GM18502 (cell line): ENCODE data around the gene TTBK1.

Experiments
- ATAC-seq: cut with Tn5 transposase; IDR thresholded peaks from one replicate; pipeline ENCODE4 v1.9.1; 2021; ENCODE audit warnings: mild to moderate bottlenecking; ENCODE audit not compliant: unreplicated experiment, poor library complexity

The TTBK1 gene

GRCh38 chr6:43253401-43253800 is 10.1 kb downstream of the TTBK1 start:
- no peak for ATAC-seq

DNA sequence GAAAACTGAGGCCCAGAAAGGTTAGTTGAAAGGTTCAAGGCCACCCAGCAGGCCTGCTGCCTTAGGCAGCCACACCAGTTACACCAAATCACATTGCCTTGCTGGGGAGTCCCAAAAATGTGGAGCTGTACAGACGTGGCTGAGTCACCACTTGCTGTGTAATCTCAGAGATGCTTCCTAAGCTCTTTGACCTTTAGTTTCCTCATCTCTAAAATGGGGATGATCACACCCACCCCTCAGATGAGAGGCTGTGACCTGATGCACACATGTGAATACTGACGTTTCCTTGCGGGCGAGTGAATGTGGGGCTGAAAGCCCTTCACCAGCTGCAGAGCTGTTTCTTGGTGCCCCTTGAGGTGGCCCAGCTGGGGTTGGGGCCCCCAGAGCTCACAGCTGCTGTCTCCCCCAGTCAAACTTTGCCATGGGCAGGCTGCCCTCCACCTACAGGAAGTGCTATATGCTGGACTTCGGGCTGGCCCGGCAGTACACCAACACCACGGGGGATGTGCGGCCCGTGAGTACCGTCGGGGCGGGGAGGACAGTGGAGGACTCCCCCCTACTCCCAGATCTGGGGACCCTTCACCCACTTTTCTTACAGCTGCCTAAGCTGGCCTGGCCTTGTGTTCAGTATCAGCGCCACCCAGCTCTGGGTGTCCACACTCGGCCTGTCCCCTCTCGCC is 11.0 kb downstream of the TTBK1 start:
- no peak for ATAC-seq

- no peak for ATAC-seq
These were observed 11.6 kb downstream of the TTBK1 start for GRCh38 chr6:43254846-43255245.

DNA sequence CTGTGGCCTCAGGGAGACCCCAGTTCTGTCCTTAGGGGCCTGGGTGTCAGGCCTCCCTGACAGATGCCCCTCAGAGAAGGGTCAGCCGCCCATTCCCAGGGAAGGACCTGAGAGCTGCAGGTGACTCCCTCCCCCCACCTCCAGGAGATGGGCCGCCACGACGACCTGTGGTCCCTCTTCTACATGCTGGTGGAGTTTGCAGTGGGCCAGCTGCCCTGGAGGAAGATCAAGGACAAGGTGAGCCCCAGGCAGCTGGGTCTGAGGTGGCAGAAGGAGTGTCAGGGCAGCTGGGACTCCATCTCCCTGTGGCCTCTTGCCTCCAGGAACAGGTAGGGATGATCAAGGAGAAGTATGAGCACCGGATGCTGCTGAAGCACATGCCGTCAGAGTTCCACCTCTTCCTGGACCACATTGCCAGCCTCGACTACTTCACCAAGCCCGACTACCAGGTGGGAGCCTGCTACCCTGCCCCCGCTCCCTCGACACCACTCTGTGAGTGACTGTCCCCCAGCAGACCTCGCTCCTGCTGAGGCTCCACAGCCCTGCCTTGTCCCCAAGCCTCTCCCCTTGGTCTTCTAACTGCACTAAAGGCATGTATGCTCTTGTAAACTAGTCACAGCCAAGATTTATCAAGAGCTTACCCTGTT is 12.2 kb downstream of the TTBK1 start:
- ATAC-seq, result no peak

DNA sequence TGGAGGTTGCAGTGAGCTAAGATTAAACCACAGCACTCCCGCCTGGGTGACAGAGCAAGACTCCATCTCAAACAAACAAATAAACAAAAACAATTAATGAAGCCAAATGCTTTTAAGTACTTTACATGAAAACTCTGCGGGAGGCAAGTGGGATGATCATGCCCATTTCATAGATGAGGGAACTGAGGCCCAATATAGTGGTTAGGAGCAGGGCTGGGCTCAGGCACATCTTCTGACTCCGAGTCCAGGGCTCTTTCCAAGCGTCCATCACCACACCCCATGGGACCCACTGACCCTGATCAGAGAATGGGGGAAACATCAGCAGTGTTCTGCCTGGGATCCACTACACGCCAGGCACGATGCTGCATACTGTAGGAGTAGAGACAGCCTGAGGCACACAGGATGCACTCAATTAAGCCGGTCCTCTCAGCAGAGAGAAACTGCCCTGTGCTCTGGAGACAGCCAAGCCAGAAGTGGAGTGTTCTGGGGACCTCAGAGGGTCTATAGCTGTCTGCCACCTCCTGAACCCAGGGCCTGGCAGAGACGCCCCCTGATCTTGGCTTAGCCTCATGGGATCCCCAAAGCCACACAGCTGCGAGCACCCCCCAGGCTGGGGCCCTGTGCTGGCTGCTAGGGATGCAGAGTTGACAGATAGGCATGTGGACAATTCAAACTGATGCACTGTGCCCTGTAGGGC is 13.5 kb downstream of the TTBK1 start:
- no peak for ATAC-seq

DNA sequence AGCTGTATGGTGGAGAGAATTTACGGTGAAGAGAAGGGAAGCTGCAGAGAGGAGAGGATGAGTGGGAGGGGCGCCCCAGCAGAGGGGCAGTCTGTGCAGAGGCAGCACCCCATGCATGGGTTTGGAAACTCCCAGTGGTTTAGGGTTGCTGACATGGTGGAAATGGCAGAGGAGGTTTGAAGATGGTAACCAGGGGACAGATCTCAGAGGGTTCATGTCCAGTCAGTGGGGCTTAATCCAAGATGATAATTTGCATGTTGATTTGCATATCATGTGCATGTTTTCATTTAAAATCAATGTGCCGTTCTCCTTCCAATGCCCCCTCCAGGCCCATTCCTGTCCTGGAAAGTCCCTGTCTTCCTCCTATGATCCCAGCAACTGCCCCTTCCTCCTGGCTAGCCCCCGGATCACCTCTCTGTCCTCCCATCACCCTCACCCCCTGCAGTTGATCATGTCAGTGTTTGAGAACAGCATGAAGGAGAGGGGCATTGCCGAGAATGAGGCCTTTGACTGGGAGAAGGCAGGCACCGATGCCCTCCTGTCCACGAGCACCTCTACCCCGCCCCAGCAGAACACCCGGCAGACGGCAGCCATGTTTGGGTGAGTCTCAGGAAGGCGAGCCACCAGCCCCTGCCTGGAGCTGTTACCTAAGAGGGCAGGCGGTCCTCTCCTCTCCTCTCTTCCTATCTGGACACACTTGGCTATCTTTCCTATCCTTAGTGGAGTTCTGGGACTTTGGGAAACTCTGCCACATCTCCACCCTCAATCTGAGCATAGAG is 14.3 kb downstream of the TTBK1 start:
- ATAC-seq, result no peak

DNA sequence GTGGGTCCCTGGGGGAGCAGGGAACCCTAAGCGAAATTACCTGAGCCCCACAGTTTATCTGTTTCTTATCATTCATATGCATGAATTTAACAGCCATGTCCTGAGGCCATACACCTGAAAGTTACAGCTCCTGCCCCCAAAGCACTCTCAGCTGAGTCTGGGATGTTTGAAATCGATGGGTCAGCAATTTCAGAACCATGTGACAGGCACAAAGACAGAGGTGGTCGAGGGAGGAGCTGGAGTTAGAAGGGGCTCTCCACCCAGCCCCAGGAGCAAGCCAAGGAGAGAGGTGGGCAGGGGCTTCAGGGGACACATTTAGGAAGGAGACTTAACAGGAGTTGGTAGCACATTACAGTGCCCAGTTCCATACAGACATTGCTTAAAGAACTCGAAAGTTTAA is 14.9 kb downstream of the TTBK1 start:
- ATAC-seq, result no peak

GRCh38 chr6:43258807-43259686 is 15.8 kb downstream of the TTBK1 start:
- no peak for ATAC-seq

GRCh38 chr6:43260791-43261190 is 17.5 kb downstream of the TTBK1 start:
- no peak for ATAC-seq

- no peak for ATAC-seq
These were observed 17.9 kb downstream of the TTBK1 start for GRCh38 chr6:43261198-43261597.

- ATAC-seq, result no peak
These were observed 18.9 kb downstream of the TTBK1 start for GRCh38 chr6:43262000-43262779.

DNA sequence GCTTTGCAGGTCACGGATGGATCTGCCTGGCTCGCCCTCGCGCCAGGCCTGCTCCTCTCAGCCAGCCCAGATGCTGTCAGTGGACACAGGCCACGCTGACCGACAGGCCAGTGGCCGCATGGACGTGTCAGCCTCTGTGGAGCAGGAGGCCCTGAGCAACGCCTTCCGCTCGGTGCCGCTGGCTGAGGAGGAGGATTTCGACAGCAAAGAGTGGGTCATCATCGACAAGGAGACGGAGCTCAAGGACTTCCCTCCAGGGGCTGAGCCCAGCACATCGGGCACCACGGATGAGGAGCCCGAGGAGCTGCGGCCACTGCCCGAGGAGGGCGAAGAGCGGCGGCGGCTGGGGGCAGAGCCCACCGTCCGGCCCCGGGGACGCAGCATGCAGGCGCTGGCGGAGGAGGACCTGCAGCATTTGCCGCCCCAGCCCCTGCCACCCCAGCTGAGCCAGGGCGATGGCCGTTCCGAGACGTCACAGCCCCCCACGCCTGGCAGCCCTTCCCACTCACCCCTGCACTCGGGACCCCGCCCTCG is 19.6 kb downstream of the TTBK1 start:
- ATAC-seq, result no peak

GRCh38 chr6:43263314-43264178 is 20.3 kb downstream of the TTBK1 start:
- peak; percentile 63 for ATAC-seq

DNA sequence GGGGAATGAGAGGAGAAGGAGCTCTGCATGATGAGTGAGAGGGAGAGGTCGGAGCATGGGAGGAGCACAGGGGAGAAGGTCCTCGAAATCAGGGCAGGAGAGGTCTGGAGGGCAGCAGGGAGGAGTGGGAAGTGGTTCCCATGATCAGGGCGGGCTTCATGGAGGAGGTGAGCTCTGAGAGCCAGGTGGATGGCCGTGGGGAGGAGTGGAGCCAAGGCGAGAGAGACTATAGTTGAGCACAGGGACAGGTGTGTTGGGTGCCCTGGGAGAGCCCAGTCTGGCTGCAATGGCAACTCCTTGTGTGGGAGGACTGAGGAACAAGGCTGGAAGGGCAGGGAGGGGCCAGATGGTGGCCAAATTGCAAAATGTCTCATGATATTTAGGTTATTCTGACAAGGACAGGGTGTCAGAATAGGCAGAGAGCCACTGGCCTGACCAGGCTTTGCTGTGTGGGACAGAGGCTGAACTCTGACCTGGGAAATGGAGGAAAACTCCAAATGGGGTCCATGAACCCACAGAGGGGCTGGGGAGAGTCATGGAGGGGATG is 21.4 kb downstream of the TTBK1 start:
- no peak for ATAC-seq

- ATAC-seq, result no peak
These were observed 22.3 kb downstream of the TTBK1 start for GRCh38 chr6:43265564-43265963.

- ATAC-seq, result no peak
These were observed 24.5 kb downstream of the TTBK1 start for GRCh38 chr6:43267619-43268354.

DNA sequence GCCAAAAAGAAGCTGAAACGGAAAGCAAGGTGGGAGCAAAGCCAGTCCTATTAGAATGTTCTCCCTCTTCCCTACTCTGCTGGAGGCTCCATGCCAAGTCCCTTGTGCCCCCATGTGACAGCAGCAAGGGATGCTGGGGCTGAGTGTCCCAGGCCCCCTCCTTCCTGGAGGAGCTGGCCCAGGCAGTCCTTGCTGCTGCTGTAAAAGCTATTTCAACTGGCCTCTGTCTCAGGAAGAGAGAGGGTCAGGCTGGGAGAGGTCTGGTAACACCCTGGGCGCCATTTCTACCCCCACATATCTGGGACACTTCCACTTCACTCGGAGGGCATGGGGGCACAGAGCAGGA is 25.0 kb downstream of the TTBK1 start:
- ATAC-seq, result no peak
